HL-60 (cell line): ENCODE measurements around the gene CDK19.

Source experiments
- DNase-seq, 2 experiments: peaks; one replicate each; pipeline ENCODE4 v3.0.0-alpha.2; 2010 to 2020; ENCODE audit warnings: low read depth in 1 of 2, low spot score in 1 of 2
- H3K27ac ChIP-seq: fragments of 250-450 bp; sonication (Bioruptor Pico); replicated peaks from 2 replicates; pipeline ENCODE4 v1.5.1; 2020; ENCODE audit warnings: mild to moderate bottlenecking, moderate library complexity
- H3K27me3 ChIP-seq: fragments of 250-450 bp; sonication (Bioruptor Pico); 2 replicates; pipeline ENCODE4 v1.5.1; 2021; ENCODE audit warnings: mild to moderate bottlenecking, moderate library complexity; ENCODE audit not compliant: insufficient read depth, poor library complexity, severe bottlenecking
- H3K4me3 ChIP-seq: replicated peaks from 2 replicates; pipeline ENCODE4 v1.5.1; 2011; ENCODE audit warnings: mild to moderate bottlenecking, control low read depth, low read length; ENCODE audit not compliant: insufficient read depth
- GABPA ChIP-seq: IDR thresholded peaks from 2 replicates; pipeline ENCODE4 v1.6.1; 2012; ENCODE audit warnings: low read depth
- POLR2AphosphoS5 ChIP-seq: IDR thresholded peaks from 2 replicates; pipeline ENCODE4 v1.6.1; 2012; ENCODE audit warnings: low read depth
- SPI1 ChIP-seq: IDR thresholded peaks from 2 replicates; pipeline ENCODE4 v1.6.1; 2012; ENCODE audit warnings: low read depth, mild to moderate bottlenecking, borderline replicate concordance
- TF ChIP-seq, protein P1 (sequence below): IDR thresholded peaks from 2 replicates; pipeline ENCODE4 v1.6.1; 2012; ENCODE audit warnings: low read depth; ENCODE audit not compliant: insufficient replicate concordance
- TF ChIP-seq, protein P2 (sequence below): IDR thresholded peaks from one replicate; pipeline ENCODE4 v1.5.1; 2011; ENCODE audit warnings: low read length, control low read depth, inconsistent platforms; ENCODE audit not compliant: insufficient read depth

The CDK19 gene

DNA sequence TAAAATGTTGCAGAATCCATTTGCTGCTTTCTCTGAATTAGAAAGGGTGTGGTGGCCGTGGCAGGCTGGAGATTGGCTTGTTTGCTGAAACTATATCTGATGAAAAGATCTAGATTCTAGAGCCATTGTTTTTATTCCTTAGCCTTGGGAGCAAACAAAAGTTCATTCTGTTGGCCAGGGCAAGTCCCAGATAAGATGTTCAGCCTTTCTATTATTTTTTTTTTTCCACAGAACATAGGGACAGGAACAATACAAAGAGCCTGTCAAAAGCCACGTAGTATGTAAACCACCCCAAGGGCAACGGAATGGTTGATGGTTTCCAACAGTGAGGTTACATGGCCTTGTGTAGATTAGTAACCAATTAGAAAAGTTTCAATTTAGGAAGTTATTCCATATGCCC is 218.9 kb downstream of the CDK19 start:
- no peak for TF ChIP-seq GABPA
- no peak for TF ChIP-seq POLR2AphosphoS5
- no peak for TF ChIP-seq SPI1
- TF ChIP-seq, protein P1, sequence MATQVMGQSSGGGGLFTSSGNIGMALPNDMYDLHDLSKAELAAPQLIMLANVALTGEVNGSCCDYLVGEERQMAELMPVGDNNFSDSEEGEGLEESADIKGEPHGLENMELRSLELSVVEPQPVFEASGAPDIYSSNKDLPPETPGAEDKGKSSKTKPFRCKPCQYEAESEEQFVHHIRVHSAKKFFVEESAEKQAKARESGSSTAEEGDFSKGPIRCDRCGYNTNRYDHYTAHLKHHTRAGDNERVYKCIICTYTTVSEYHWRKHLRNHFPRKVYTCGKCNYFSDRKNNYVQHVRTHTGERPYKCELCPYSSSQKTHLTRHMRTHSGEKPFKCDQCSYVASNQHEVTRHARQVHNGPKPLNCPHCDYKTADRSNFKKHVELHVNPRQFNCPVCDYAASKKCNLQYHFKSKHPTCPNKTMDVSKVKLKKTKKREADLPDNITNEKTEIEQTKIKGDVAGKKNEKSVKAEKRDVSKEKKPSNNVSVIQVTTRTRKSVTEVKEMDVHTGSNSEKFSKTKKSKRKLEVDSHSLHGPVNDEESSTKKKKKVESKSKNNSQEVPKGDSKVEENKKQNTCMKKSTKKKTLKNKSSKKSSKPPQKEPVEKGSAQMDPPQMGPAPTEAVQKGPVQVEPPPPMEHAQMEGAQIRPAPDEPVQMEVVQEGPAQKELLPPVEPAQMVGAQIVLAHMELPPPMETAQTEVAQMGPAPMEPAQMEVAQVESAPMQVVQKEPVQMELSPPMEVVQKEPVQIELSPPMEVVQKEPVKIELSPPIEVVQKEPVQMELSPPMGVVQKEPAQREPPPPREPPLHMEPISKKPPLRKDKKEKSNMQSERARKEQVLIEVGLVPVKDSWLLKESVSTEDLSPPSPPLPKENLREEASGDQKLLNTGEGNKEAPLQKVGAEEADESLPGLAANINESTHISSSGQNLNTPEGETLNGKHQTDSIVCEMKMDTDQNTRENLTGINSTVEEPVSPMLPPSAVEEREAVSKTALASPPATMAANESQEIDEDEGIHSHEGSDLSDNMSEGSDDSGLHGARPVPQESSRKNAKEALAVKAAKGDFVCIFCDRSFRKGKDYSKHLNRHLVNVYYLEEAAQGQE: no peak
- TF ChIP-seq, protein P2, sequence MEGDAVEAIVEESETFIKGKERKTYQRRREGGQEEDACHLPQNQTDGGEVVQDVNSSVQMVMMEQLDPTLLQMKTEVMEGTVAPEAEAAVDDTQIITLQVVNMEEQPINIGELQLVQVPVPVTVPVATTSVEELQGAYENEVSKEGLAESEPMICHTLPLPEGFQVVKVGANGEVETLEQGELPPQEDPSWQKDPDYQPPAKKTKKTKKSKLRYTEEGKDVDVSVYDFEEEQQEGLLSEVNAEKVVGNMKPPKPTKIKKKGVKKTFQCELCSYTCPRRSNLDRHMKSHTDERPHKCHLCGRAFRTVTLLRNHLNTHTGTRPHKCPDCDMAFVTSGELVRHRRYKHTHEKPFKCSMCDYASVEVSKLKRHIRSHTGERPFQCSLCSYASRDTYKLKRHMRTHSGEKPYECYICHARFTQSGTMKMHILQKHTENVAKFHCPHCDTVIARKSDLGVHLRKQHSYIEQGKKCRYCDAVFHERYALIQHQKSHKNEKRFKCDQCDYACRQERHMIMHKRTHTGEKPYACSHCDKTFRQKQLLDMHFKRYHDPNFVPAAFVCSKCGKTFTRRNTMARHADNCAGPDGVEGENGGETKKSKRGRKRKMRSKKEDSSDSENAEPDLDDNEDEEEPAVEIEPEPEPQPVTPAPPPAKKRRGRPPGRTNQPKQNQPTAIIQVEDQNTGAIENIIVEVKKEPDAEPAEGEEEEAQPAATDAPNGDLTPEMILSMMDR: no peak
- Histone ChIP-seq H3K4me3 (no peak overlapping the region), H3K27me3 (no peaks in the 10 kb centered on the region), H3K27ac (no peak overlapping the region)
- DNase-seq: no peak

DNA sequence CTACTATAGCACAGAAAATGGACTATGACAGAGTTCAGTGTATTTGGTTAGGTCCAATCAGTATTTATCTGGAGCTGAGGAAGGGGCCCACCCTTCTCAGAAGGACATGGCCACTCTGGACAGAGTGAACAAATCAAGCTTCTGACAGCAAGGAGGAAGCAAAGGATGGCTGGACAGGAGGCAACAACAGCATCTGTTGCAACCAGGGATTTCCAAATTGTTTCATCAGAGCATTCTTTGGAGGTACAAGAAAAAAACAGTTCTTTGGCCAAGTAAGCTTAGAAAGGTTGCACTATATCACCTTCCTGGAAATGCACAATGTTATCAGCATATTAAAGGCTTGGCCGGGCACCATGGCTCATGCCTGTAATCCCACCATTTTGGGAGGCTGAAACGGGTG is 220.2 kb downstream of the CDK19 start:
- no peaks in the 10 kb centered on the region for H3K27me3 ChIP-seq
- no peak overlapping the region for H3K27ac ChIP-seq
- DNase-seq: peak; percentile 18 to 73
- no peak overlapping the region for H3K4me3 ChIP-seq
- TF ChIP-seq POLR2AphosphoS5 (no peak), GABPA (no peak), SPI1 (no peak)
- TF ChIP-seq, protein P1: no peak
- TF ChIP-seq, protein P2: no peak

DNA sequence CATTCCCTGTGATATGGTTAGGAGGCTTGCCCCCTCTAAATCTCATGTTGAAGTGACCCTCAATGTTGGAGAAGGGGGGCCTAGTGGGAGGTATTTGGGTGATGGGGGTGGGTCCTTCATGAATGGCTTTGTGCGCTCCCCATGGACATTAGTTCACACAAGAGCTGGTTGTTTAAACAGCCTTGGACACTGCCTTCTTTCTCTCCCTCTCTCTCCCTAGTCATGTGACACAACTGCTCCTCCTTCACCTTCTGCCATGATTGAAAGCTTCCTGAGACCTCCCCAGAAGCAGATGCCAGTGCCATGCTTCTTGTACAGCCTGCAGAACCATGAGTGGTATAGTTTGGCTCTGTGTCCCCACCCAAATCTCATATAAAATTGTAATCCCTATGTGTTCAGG is 221.6 kb downstream of the CDK19 start:
- Histone ChIP-seq H3K4me3 (no peak overlapping the region), H3K27me3 (no peaks in the 10 kb centered on the region), H3K27ac (no peak overlapping the region)
- no peak for DNase-seq
- TF ChIP-seq POLR2AphosphoS5: no peak
- TF ChIP-seq, protein P1: no peak
- TF ChIP-seq, protein P2: no peak
- TF ChIP-seq SPI1: no peak
- no peak for TF ChIP-seq GABPA
